ENCODE data around the gene CCSER1. TPM values are rescaled to one million over a fixed set of nuclear protein-coding genes. Genes with fewer than 3 reads are reported as not detected.

CCSER1 gene
- total and polyA plus RNA-seq, 2 experiments from 2014 or later: 2.9 to 3.4 TPM

- TF ChIP-seq REST (IDR thresholded peaks at IDR 0.05; ENCODE audit: unreplicated experiment): no peak
- TF ChIP-seq ETS1 (IDR thresholded peaks at IDR 0.05): no peak
Observed at GRCh38 chr4:90227177-90227576, 100.0 kb downstream of the CCSER1 start (continued).

- no peak; the same call in 2 of the 3 replicates for ATAC-seq
- Mint-ChIP-seq H3K27ac (no peak overlapping the region; the same call in 1 of the 2 replicates), H3K9me3 (no peaks in the 10 kb centered on the region), H3K27me3 (ENCODE audit: insufficient read depth, low read depth, poor library complexity) (peaks cover 3% of the 10 kb centered on the region), H3K4me3 (no peak overlapping the region), H3K36me3 (ENCODE audit: low read depth) (no peaks in the 10 kb centered on the region), H3K4me1 (no peaks in the 10 kb centered on the region)
- Histone ChIP-seq H4K20me1 (replicated peaks; ENCODE audit: insufficient read depth) (no peaks in the 10 kb centered on the region), H3K27me3 (ENCODE audit: insufficient read depth) (no peaks in the 10 kb centered on the region), H3K4me1 (ENCODE audit: insufficient read depth) (no peaks in the 10 kb centered on the region), H3K27ac (ENCODE audit: low read depth) (no peak overlapping the region), H3F3A (replicated peaks; ENCODE audit: low read depth) (no peaks in the 10 kb centered on the region), H3K9me2 (ENCODE audit: insufficient read depth) (no peaks in the 10 kb centered on the region), H3K4me2 (no peak overlapping the region), H3K36me3 (ENCODE audit: insufficient read depth) (no peaks in the 10 kb centered on the region), H2AFZ (no peak overlapping the region; the same call in 1 of the 2 replicates), H3K79me2 (replicated peaks; ENCODE audit: insufficient read depth) (no peaks in the 10 kb centered on the region), H3K4me3 (no peak overlapping the region)
- no peak for DNase-seq (ENCODE audit: low spot score)
- no peak for TF ChIP-seq POLR2AphosphoS5 (IDR thresholded peaks at IDR 0.05; ENCODE audit: low read depth)
- no peak for TF ChIP-seq STAT1 (IDR thresholded peaks at IDR 0.05; ENCODE audit: unreplicated experiment)
- no peak for TF ChIP-seq ETS1 (IDR thresholded peaks at IDR 0.05)
- no peak for TF ChIP-seq JUNB (IDR thresholded peaks at IDR 0.05; ENCODE audit: unreplicated experiment)
- TF ChIP-seq ZNF114 (CRISPR knock-in tag; IDR thresholded peaks at IDR 0.05): no peak
- TF ChIP-seq ZNF462 (CRISPR knock-in tag; IDR thresholded peaks at IDR 0.05): no peak
- TF ChIP-seq CREB1 (CRISPR knock-in tag; IDR thresholded peaks at IDR 0.05; ENCODE audit: low read depth): no peak
- TF ChIP-seq EZH2 (IDR thresholded peaks at IDR 0.05; ENCODE audit: low read depth, unreplicated experiment): no peak
Observed at GRCh38 chr4:90234916-90235547, 107.8 kb downstream of the CCSER1 start.
